Lung (tissue), 12 donors: ENCODE measurements around the gene LMOD1. TPM values are rescaled to one million over a fixed set of nuclear protein-coding genes. Genes with fewer than 3 reads are reported as not detected.

ENCODE experiments used
- ATAC-seq: fragments of 200-7000 bp; cut with Tn5 transposase; one replicate; pipeline ENCODE4 v1.9.1; 2020; ENCODE audit warnings: moderate number of reproducible peaks; ENCODE audit not compliant: insufficient read depth, low FRiP score
- DNase-seq, 3 donors: peaks; one replicate each; pipeline ENCODE4 v3.0.0-alpha.2; 2013 to 2017
- H3K27ac ChIP-seq, 2 donors: one replicate each; pipeline ENCODE4 v1.5.1; 2013; ENCODE audit warnings: mild to moderate bottlenecking in 2 of 2, moderate library complexity in 2 of 2, control low read depth in 1 of 2, inconsistent platforms in 1 of 2, low read depth in 1 of 2, low read length in 1 of 2
- H3K27me3 ChIP-seq, 3 donors: one replicate each; pipeline ENCODE4 v1.5.1; 2013; ENCODE audit warnings: low read length in 2 of 3; ENCODE audit not compliant: control insufficient read depth in 3 of 3, insufficient read depth in 3 of 3
- H3K36me3 ChIP-seq, 4 donors: one replicate each; pipeline ENCODE4 v1.5.1; 2013; ENCODE audit warnings: low read length in 4 of 4, mild to moderate bottlenecking in 1 of 4, moderate library complexity in 1 of 4; ENCODE audit not compliant: control insufficient read depth in 4 of 4, insufficient read depth in 4 of 4
- H3K4me1 ChIP-seq, 5 donors: one replicate each; pipeline ENCODE4 v1.5.1; 2013; ENCODE audit warnings: low read length in 5 of 5, mild to moderate bottlenecking in 2 of 5, moderate library complexity in 1 of 5; ENCODE audit not compliant: control insufficient read depth in 5 of 5, insufficient read depth in 5 of 5
- H3K4me3 ChIP-seq: one replicate; pipeline ENCODE4 v1.5.1; 2013; ENCODE audit warnings: mild to moderate bottlenecking, control low read depth, moderate library complexity
- H3K9ac ChIP-seq, 2 donors: one replicate each; pipeline ENCODE4 v1.5.1; 2013; ENCODE audit warnings: low read length in 2 of 2, control low read depth in 1 of 2; ENCODE audit not compliant: insufficient read depth in 1 of 2
- H3K9me3 ChIP-seq, 4 donors: one replicate each; pipeline ENCODE4 v1.5.1; 2013; ENCODE audit warnings: low read length in 3 of 4, mild to moderate bottlenecking in 1 of 4, moderate library complexity in 1 of 4; ENCODE audit not compliant: control insufficient read depth in 4 of 4, insufficient read depth in 3 of 4
- CTCF ChIP-seq: IDR thresholded peaks from 2 replicates; pipeline ENCODE4 v1.5.1; 2012; ENCODE audit warnings: mild to moderate bottlenecking; ENCODE audit errors: control extremely low read depth, extremely low read depth
- WGBS, 2 donors: extraction: QIAGEN DNeasy Blood & Tissue Kit; methylation state at CpG; one replicate each; pipeline ENCODE4 v1.1.7; 2013; 5-methylcytosine and 5-hydroxymethylcytosine counted together
- polyA plus RNA-seq, 2 donors: library from polyadenylated mRNA; stranded (reverse); fragments of 200-250 nt; gene quantifications; one replicate each; pipeline ENCODE4 v1.2.1, GENCODE V29; 2013
- total RNA-seq, 2 donors: library from RNA; depleted of rRNA in 1 of 2; stranded (reverse); fragments of >200 nt in 1 of 2; gene quantifications; one replicate each; pipeline ENCODE4 v1.2.1, GENCODE V29; 2014 to 2021
- donor health status: control.
- donor health status: control.
- donor health status: Bipolar disorder and iron deficiency.
- donor health status: healthy.
- donor health status: DM: yes; HTN: yes; CAD: no.

LMOD1 gene
- total and polyA plus RNA-seq, 4 donors = 9.6 to 25.1 (median 18.2) TPM

- Histone ChIP-seq H3K9ac (no peak overlapping the region), H3K9me3 (no peaks in the 10 kb centered on the region), H3K27ac (no peak overlapping the region), H3K4me1 (peaks cover 0 to 17% (median 5%) of the 10 kb centered on the region in 5 donors), H3K36me3 (no peaks in the 10 kb centered on the region), H3K27me3 (no peaks in the 10 kb centered on the region), H3K4me3 (no peak overlapping the region)
- TF ChIP-seq CTCF = no peak
- DNase-seq = no peak
- ATAC-seq = no peak
- WGBS, 2 donors = 82 to 85% methylated on average over 3 of the region's 3 CpGs
Observed at GRCh38 chr1:201890806-201891450, 55.4 kb downstream of the LMOD1 start.

GRCh38 chr1:201890223-201890622 lies 56.1 kb downstream of the LMOD1 start:
- TF ChIP-seq CTCF = no peak
- H3K9me3 ChIP-seq = no peaks in the 10 kb centered on the region
- no peak overlapping the region for H3K27ac ChIP-seq
- ATAC-seq (no peak), DNase-seq (no peak)
- no peaks in the 10 kb centered on the region for H3K27me3 ChIP-seq
- no peak overlapping the region for H3K9ac ChIP-seq
- H3K4me1 ChIP-seq = peaks cover 0 to 17% (median 6%) of the 10 kb centered on the region in 5 donors
- H3K36me3 ChIP-seq = no peaks in the 10 kb centered on the region
- H3K4me3 ChIP-seq = no peak overlapping the region
- 92 to 94% methylated on average over 7 of the region's 7 CpGs for WGBS, 2 donors

GRCh38 chr1:201889090-201889968 lies 57.0 kb downstream of the LMOD1 start:
- Histone ChIP-seq H3K9ac (peak overlapping the region; percentile 17 to 49), H3K36me3 (no peaks in the 10 kb centered on the region), H3K27me3 (no peaks in the 10 kb centered on the region), H3K27ac (peak overlapping the region in 1 of 2 donors; percentile 78), H3K9me3 (no peaks in the 10 kb centered on the region), H3K4me3 (peak overlapping the region; percentile 81), H3K4me1 (peaks cover 0 to 17% (median 10%) of the 10 kb centered on the region in 5 donors)
- ATAC-seq (no peak), DNase-seq (no peak)
- no peak for TF ChIP-seq CTCF
- 29 to 36% methylated on average over 32 to 33 of the region's 33 CpGs for WGBS, 2 donors
